Measurements from ENCODE around the gene MRPL19.

DNA sequence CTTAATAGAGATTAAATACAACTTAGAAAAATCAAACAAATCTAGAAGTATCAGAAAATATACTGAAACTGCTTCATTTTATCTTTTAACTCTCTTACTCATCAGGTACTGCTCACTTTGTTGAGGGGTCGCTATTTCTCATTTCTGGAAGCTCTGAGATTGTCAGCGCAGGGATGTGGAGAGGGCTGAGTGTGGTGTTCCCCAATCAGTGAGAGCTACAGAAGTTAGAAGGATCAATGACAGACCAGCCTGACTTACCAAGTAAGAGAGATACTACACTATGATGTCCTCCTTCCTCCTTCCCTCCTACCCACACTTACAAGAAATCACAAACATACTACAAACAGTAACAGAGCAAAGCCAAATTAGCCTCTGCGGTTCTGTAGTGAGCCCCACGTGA, 56.0 kb downstream of the MRPL19 start:
- no peak for TF ChIP-seq EZH2phosphoT487 (IDR thresholded peaks at IDR 0.05; ENCODE audit: borderline replicate concordance, low read length)
- TF ChIP-seq, protein P1, sequence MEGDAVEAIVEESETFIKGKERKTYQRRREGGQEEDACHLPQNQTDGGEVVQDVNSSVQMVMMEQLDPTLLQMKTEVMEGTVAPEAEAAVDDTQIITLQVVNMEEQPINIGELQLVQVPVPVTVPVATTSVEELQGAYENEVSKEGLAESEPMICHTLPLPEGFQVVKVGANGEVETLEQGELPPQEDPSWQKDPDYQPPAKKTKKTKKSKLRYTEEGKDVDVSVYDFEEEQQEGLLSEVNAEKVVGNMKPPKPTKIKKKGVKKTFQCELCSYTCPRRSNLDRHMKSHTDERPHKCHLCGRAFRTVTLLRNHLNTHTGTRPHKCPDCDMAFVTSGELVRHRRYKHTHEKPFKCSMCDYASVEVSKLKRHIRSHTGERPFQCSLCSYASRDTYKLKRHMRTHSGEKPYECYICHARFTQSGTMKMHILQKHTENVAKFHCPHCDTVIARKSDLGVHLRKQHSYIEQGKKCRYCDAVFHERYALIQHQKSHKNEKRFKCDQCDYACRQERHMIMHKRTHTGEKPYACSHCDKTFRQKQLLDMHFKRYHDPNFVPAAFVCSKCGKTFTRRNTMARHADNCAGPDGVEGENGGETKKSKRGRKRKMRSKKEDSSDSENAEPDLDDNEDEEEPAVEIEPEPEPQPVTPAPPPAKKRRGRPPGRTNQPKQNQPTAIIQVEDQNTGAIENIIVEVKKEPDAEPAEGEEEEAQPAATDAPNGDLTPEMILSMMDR (conservative IDR thresholded peaks at IDR 0.05; ENCODE audit: low read depth, low read length): no peak
- no peak for TF ChIP-seq EZH2 (IDR thresholded peaks at IDR 0.05; ENCODE audit: low read length, unreplicated experiment)
